GM12801 (cell line): ENCODE results near the gene DAAM1.

Experiments
- CTCF ChIP-seq: IDR thresholded peaks from one replicate; pipeline ENCODE4 v1.5.1; 2011; ENCODE audit warnings: control low read depth; ENCODE audit not compliant: insufficient read length; ENCODE audit errors: extremely low read depth

The DAAM1 gene

GRCh38 chr14:59154373-59154772, 34.1 kb upstream of the DAAM1 start:
- TF ChIP-seq CTCF, result no peak

GRCh38 chr14:59155886-59156285, 32.6 kb upstream of the DAAM1 start:
- TF ChIP-seq CTCF, result no peak

- TF ChIP-seq CTCF, result no peak
Measured at GRCh38 chr14:59159169-59159568, 29.3 kb upstream of the DAAM1 start.

- no peak for TF ChIP-seq CTCF
Measured at GRCh38 chr14:59160506-59160905, 28.0 kb upstream of the DAAM1 start.

- TF ChIP-seq CTCF, result no peak
Measured at GRCh38 chr14:59161561-59162175, 26.8 kb upstream of the DAAM1 start.

GRCh38 chr14:59166258-59166657, 22.2 kb upstream of the DAAM1 start:
- no peak for TF ChIP-seq CTCF

- no peak for TF ChIP-seq CTCF
Measured at GRCh38 chr14:59175404-59175803, 13.1 kb upstream of the DAAM1 start.
